ENCODE measurements around the gene FOXK2. TPM values are rescaled to one million over a fixed set of nuclear protein-coding genes. Genes with fewer than 3 reads are reported as not detected.

Gene FOXK2
- total RNA-seq, 1 donor from 2014 or later: 71.1 TPM

Other genes with a start within 250 kb of the FOXK2 start
- gene CSNK1D, start 246.0 kb upstream of the FOXK2 start, total RNA-seq: 127 and 128 TPM in 2 replicates
- gene CD7, start 202.1 kb upstream of the FOXK2 start, total RNA-seq: 184 and 198 TPM in 2 replicates
- gene SECTM1, start 186.0 kb upstream of the FOXK2 start, total RNA-seq: 3.4 and 4.0 TPM in 2 replicates
- gene TEX19, start 160.5 kb upstream of the FOXK2 start, total RNA-seq: 0.09 and 0.14 TPM in 2 replicates
- 0.16 TPM in 1 of 2 replicates, not detected in the other for gene UTS2R, start 148.0 kb upstream of the FOXK2 start, total RNA-seq
- 47.3 and 51.1 TPM in 2 replicates for gene HEXD, start 101.4 kb upstream of the FOXK2 start, total RNA-seq
- 25.5 and 26.6 TPM in 2 replicates for gene OGFOD3, start 101.1 kb upstream of the FOXK2 start, total RNA-seq
- gene CYBC1, start 69.0 kb upstream of the FOXK2 start, total RNA-seq: 297 and 304 TPM in 2 replicates
- 109 and 110 TPM in 2 replicates for gene NARF, start 61.0 kb upstream of the FOXK2 start, total RNA-seq
- gene WDR45B, start 128.7 kb downstream of the FOXK2 start, total RNA-seq: 33.1 and 34.0 TPM in 2 replicates
- 0.91 and 1.1 TPM in 2 replicates for gene RAB40B, start 179.0 kb downstream of the FOXK2 start, total RNA-seq
- 38.4 and 41.0 TPM in 2 replicates for gene FN3KRP, start 197.0 kb downstream of the FOXK2 start, total RNA-seq
- 4.2 and 5.3 TPM in 2 replicates for gene FN3K, start 215.9 kb downstream of the FOXK2 start, total RNA-seq
- gene TBCD, start 232.3 kb downstream of the FOXK2 start, total RNA-seq: 166 and 177 TPM in 2 replicates